Astrocyte of the spinal cord (primary cell): ENCODE results near the gene STARD8.
"Not testable (repeated sequence)": the region's sequence is repeated elsewhere in the genome, so short reads cannot be mapped to it uniquely, and the experiment has no call there.

ENCODE experiments used
- DNase-seq: peaks from one replicate; pipeline ENCODE4 v3.0.0; 2011; ENCODE audit warnings: low read depth, low spot score
- H3K4me3 ChIP-seq: 2 replicates; pipeline ENCODE4 v1.5.1; 2011; ENCODE audit warnings: low read depth, mild to moderate bottlenecking, low read length, moderate library complexity
- CTCF ChIP-seq: IDR thresholded peaks from 2 replicates; pipeline ENCODE4 v1.5.1; 2012; ENCODE audit warnings: low read depth, mild to moderate bottlenecking, low read length, inconsistent platforms
- in situ Hi-C: cut with HindIII; loops from 2 replicates; pipeline ENCODE4 v1.10.0; 2017; ENCODE audit warnings: low sequenced_read_pairs

STARD8 gene

DNA sequence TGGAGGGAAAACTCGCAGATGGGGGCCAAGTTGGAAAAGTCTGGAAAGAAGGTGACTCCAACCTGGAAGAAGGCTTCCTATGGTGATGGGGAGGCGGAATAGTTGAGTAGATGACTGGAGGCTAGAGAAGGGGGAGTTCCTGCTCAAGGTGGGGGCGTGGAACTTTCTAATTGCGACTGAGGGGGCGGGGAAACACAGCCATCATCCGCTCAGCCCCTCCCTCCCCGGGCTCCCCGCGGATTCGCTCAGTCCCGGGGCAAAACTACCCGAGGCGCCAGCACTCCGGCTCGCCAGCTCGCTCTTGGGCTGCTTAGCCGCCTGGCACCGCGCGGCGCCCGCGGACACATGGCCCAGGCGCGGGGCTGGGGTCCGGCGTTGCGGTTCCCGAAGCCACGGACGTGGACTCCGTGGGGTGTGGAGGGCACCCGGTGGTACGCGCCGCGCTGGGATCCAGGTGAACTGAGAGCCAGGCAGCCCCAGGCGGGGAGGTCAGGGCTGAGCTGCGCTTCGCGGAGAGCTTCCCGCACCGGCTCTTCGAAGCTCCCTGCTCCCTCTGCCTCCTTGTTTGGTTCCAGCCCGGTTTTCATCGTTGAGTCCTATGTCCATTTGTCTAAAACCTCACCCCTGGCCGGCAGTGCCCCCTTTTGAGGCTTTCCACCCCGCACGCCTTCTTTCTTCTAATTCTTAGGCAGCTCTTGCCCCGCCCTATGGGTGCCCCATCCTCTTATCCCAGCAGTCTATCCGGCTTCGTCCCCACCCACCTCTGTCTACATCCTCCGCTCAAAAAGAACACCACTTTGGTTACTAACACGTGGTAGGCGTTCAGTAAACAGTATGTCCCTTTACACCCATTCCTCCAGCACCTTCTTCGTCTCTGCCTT lies 38.9 kb downstream of the STARD8 start:
- no peak for TF ChIP-seq CTCF
- H3K4me3 ChIP-seq = peak overlapping the region; percentile 29
- DNase-seq = peak; percentile 38
- in situ Hi-C loops = no loop called here

DNA sequence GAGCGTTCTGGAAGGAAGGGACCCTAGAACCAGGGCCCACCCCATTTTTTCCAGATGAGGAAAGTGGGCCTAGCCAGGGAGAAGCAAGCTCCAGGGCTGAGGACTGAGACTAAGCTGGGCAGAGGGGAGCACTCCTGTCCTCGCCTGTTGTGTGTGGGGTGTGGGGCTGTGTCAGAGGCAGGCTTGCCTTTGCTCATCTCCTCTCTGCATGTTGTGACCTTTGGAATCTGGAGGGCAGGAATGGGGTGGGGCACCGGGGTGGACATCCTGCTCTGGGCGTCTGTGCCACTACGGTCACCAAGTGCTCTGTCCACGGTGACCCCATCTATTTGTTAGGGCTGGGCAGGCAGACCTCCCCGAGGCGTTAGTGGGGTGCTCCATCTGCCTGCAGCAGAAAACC lies 41.5 kb downstream of the STARD8 start:
- H3K4me3 ChIP-seq, DNase-seq, in situ Hi-C loops: not testable (repeated sequence)

- DNase-seq = no peak
- in situ Hi-C loops = no loop called here
- H3K4me3 ChIP-seq = no peak overlapping the region
- no peak for TF ChIP-seq CTCF
These were observed 43.6 kb downstream of the STARD8 start for GRCh38 chrX:68690936-68691501.

- DNase-seq = no peak
- in situ Hi-C loops = no loop called here
- no peak overlapping the region for H3K4me3 ChIP-seq
- TF ChIP-seq CTCF = no peak
These were observed 44.5 kb downstream of the STARD8 start for GRCh38 chrX:68691921-68692320.

- TF ChIP-seq CTCF = no peak
- in situ Hi-C loops = no loop called here
- no peak overlapping the region for H3K4me3 ChIP-seq
- peak; percentile 48 for DNase-seq
These were observed 45.2 kb downstream of the STARD8 start for GRCh38 chrX:68692651-68693050.

GRCh38 chrX:68693481-68694434 lies 46.3 kb downstream of the STARD8 start:
- peak; percentile 54 for DNase-seq
- H3K4me3 ChIP-seq = peak overlapping the region; percentile 55
- in situ Hi-C loops = no loop called here
- TF ChIP-seq CTCF = no peak
